ENCODE results near the gene CEP126. TPM values are rescaled to one million over a fixed set of nuclear protein-coding genes. Genes with fewer than 3 reads are reported as not detected.
"Not testable (repeated sequence)": the region's sequence is repeated elsewhere in the genome, so short reads cannot be mapped to it uniquely, and the experiment has no call there.

The CEP126 gene
- total RNA-seq, 1 donor from 2014 or later: 5.8 TPM

- Mint-ChIP-seq H3K4me3 (no peak overlapping the region), H3K4me1 (ENCODE audit: unreplicated experiment) (no peaks in the 10 kb centered on the region), H3K27me3 (no peaks in the 10 kb centered on the region), H3K27ac (no peak overlapping the region), H3K9me3 (no peaks in the 10 kb centered on the region), H3K36me3 (no peaks in the 10 kb centered on the region)
- no peak for DNase-seq (ENCODE audit: extremely low spot score, unreplicated experiment)
- no peak for TF ChIP-seq CTCF (conservative IDR thresholded peaks at IDR 0.05)
Measured at GRCh38 chr11:101949680-101950220, 34.9 kb downstream of the CEP126 start.

GRCh38 chr11:101955278-101955677 lies 40.5 kb downstream of the CEP126 start:
- Mint-ChIP-seq H3K4me3 (no peak overlapping the region), H3K4me1 (ENCODE audit: unreplicated experiment) (no peaks in the 10 kb centered on the region), H3K36me3 (no peaks in the 10 kb centered on the region), H3K27ac (no peak overlapping the region), H3K27me3 (no peaks in the 10 kb centered on the region), H3K9me3 (no peaks in the 10 kb centered on the region)
- no peak for DNase-seq (ENCODE audit: extremely low spot score, unreplicated experiment)
- no peak for TF ChIP-seq CTCF (conservative IDR thresholded peaks at IDR 0.05)

- Mint-ChIP-seq H3K27me3 (no peaks in the 10 kb centered on the region), H3K4me1 (ENCODE audit: unreplicated experiment) (no peaks in the 10 kb centered on the region), H3K36me3 (no peaks in the 10 kb centered on the region), H3K27ac (no peak overlapping the region), H3K9me3 (no peaks in the 10 kb centered on the region), H3K4me3 (no peak overlapping the region)
- TF ChIP-seq CTCF (conservative IDR thresholded peaks at IDR 0.05): no peak
- DNase-seq (ENCODE audit: extremely low spot score, unreplicated experiment): no peak
Measured at GRCh38 chr11:101955701-101956100, 40.9 kb downstream of the CEP126 start.

GRCh38 chr11:101960231-101960630 lies 45.4 kb downstream of the CEP126 start:
- no peak overlapping the region for H3K27ac Mint-ChIP-seq
- H3K4me3 Mint-ChIP-seq: no peak overlapping the region
- H3K4me1 Mint-ChIP-seq (ENCODE audit: unreplicated experiment): peaks cover 9% of the 10 kb centered on the region
- no peaks in the 10 kb centered on the region for H3K27me3 Mint-ChIP-seq
- peaks cover 3% of the 10 kb centered on the region for H3K36me3 Mint-ChIP-seq
- no peak for TF ChIP-seq CTCF (conservative IDR thresholded peaks at IDR 0.05)
- no peaks in the 10 kb centered on the region for H3K9me3 Mint-ChIP-seq
- no peak for DNase-seq (ENCODE audit: extremely low spot score, unreplicated experiment)

GRCh38 chr11:101964200-101964599 lies 49.4 kb downstream of the CEP126 start:
- H3K36me3 Mint-ChIP-seq; H3K27ac Mint-ChIP-seq; H3K4me1 Mint-ChIP-seq (ENCODE audit: unreplicated experiment); H3K4me3 Mint-ChIP-seq; DNase-seq (ENCODE audit: extremely low spot score, unreplicated experiment); H3K27me3 Mint-ChIP-seq; H3K9me3 Mint-ChIP-seq: not testable (repeated sequence)

GRCh38 chr11:101974255-101974654 lies 59.4 kb downstream of the CEP126 start:
- Mint-ChIP-seq H3K36me3 (peaks cover 4% of the 10 kb centered on the region), H3K27me3 (no peaks in the 10 kb centered on the region), H3K4me1 (ENCODE audit: unreplicated experiment) (peaks cover 4% of the 10 kb centered on the region), H3K27ac (no peak overlapping the region), H3K4me3 (no peak overlapping the region), H3K9me3 (no peaks in the 10 kb centered on the region)
- TF ChIP-seq CTCF (conservative IDR thresholded peaks at IDR 0.05): no peak
- no peak for DNase-seq (ENCODE audit: extremely low spot score, unreplicated experiment)
